ENCODE measurements around the gene CDC45.

DNA sequence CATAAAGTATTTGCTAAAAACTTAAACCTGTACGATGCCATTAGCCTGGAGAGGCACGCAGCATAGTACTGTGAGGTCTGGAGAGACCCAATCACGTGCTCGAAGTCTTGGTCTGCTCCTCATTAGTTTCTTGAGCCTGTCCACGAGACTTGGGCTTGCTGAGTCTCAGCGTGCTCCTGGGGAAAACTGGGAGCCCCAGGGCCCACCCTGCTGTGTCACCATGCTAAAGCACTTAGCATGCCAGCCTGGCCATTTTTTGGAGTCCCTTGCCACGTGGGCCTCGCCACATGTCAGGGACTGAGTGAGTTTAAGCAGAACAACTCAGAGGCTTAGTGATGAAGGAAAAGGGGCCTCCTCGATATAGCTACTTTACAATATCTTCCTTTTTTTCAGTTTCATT lies 2.6 kb downstream of the CDC45 start:
- TF ChIP-seq ZNF791 (tag by site-specific recombination; IDR thresholded peaks at IDR 0.05) (no peak), KLF1 (tag by site-specific recombination; IDR thresholded peaks at IDR 0.05) (no peak), ZFP41 (tag by site-specific recombination; IDR thresholded peaks at IDR 0.05; ENCODE audit: borderline replicate concordance) (no peak), EGR2 (tag by site-specific recombination; IDR thresholded peaks at IDR 0.05; ENCODE audit: low read depth) (no peak), ZBTB21 (tag by site-specific recombination; IDR thresholded peaks at IDR 0.05) (no peak), GLIS2 (tag by site-specific recombination; IDR thresholded peaks at IDR 0.05) (no peak), ZNF24 (tag by site-specific recombination; IDR thresholded peaks at IDR 0.05) (no peak)
- TF ChIP-seq, protein P1, sequence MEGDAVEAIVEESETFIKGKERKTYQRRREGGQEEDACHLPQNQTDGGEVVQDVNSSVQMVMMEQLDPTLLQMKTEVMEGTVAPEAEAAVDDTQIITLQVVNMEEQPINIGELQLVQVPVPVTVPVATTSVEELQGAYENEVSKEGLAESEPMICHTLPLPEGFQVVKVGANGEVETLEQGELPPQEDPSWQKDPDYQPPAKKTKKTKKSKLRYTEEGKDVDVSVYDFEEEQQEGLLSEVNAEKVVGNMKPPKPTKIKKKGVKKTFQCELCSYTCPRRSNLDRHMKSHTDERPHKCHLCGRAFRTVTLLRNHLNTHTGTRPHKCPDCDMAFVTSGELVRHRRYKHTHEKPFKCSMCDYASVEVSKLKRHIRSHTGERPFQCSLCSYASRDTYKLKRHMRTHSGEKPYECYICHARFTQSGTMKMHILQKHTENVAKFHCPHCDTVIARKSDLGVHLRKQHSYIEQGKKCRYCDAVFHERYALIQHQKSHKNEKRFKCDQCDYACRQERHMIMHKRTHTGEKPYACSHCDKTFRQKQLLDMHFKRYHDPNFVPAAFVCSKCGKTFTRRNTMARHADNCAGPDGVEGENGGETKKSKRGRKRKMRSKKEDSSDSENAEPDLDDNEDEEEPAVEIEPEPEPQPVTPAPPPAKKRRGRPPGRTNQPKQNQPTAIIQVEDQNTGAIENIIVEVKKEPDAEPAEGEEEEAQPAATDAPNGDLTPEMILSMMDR (tag by site-specific recombination; IDR thresholded peaks at IDR 0.05): no peak

Data from HEK293 (cell line).